HEK293 (cell line): ENCODE data around the gene MAS1.

Source experiments
- GLIS2 ChIP-seq: fragments of 450-650 bp; formaldehyde crosslinking; IDR thresholded peaks from 2 replicates; pipeline ENCODE4 v1.5.1; 2016; ENCODE audit warnings: missing biosample characterization, missing genetic modification characterization
- REPIN1 ChIP-seq: fragments of 450-650 bp; formaldehyde crosslinking; IDR thresholded peaks from 2 replicates; pipeline ENCODE4 v1.5.1; 2017; ENCODE audit warnings: missing biosample characterization, missing genetic modification characterization, low read depth
- TCF7L2 ChIP-seq: IDR thresholded peaks from 2 replicates; pipeline ENCODE4 v1.6.1; 2011; ENCODE audit warnings: low read depth, mild to moderate bottlenecking, inconsistent platforms, low read length, moderate library complexity, borderline replicate concordance
- ZBTB7A ChIP-seq: fragments of 450-650 bp; formaldehyde crosslinking; IDR thresholded peaks from 2 replicates; pipeline ENCODE4 v1.5.1; 2016; ENCODE audit warnings: low read depth, missing biosample characterization, missing genetic modification characterization
- ZNF548 ChIP-seq: fragments of 450-650 bp; formaldehyde crosslinking; IDR thresholded peaks from 2 replicates; pipeline ENCODE4 v1.5.1; 2016; ENCODE audit warnings: missing biosample characterization, missing genetic modification characterization
- ZNF701 ChIP-seq: fragments of 450-650 bp; formaldehyde crosslinking; IDR thresholded peaks from 2 replicates; pipeline ENCODE4 v1.5.1; 2016; ENCODE audit warnings: missing biosample characterization, missing genetic modification characterization
- TF ChIP-seq, protein P1 (sequence below): fragments of 450-650 bp; formaldehyde crosslinking; IDR thresholded peaks from 2 replicates; pipeline ENCODE4 v1.5.1; 2016; ENCODE audit warnings: missing biosample characterization, missing genetic modification characterization
- TF ChIP-seq, protein P2 (sequence below): fragments of 450-650 bp; formaldehyde crosslinking; IDR thresholded peaks from 2 replicates; pipeline ENCODE4 v1.5.1; 2016; ENCODE audit warnings: missing biosample characterization, missing genetic modification characterization
- TF ChIP-seq, protein P3 (sequence below): fragments of 450-650 bp; formaldehyde crosslinking; IDR thresholded peaks from 2 replicates; pipeline ENCODE4 v1.5.1; 2016; ENCODE audit warnings: missing biosample characterization, missing genetic modification characterization
- TF ChIP-seq, protein P4 (sequence below): fragments of 450-650 bp; formaldehyde crosslinking; IDR thresholded peaks from 2 replicates; pipeline ENCODE4 v1.5.1; 2016; ENCODE audit warnings: missing biosample characterization, missing genetic modification characterization

DNA sequence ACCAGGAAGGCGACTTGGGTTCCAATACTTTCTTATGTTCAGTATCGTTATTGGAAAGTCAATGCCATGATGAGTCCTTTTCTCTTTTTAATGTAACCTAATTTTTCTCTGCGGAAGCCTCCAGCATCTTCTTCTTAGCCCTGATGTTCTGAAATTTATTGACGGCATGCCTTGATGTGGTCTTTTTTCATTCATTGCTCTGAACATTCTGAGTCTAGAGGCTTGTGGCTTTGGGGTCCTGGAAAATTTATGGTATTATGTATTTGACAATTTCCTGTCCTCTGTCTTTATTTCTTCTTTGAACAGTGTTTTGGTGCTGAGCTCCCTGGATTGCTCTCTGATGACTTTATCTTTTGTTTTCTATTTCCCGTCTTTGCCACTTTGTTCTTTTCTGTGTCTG is 28.7 kb upstream of the MAS1 start:
- no peak for TF ChIP-seq GLIS2 (tag by site-specific recombination)
- no peak for TF ChIP-seq ZBTB7A
- TF ChIP-seq, protein P1, sequence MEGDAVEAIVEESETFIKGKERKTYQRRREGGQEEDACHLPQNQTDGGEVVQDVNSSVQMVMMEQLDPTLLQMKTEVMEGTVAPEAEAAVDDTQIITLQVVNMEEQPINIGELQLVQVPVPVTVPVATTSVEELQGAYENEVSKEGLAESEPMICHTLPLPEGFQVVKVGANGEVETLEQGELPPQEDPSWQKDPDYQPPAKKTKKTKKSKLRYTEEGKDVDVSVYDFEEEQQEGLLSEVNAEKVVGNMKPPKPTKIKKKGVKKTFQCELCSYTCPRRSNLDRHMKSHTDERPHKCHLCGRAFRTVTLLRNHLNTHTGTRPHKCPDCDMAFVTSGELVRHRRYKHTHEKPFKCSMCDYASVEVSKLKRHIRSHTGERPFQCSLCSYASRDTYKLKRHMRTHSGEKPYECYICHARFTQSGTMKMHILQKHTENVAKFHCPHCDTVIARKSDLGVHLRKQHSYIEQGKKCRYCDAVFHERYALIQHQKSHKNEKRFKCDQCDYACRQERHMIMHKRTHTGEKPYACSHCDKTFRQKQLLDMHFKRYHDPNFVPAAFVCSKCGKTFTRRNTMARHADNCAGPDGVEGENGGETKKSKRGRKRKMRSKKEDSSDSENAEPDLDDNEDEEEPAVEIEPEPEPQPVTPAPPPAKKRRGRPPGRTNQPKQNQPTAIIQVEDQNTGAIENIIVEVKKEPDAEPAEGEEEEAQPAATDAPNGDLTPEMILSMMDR (tag by site-specific recombination): no peak
- TF ChIP-seq ZNF548 (tag by site-specific recombination): no peak
- TF ChIP-seq, protein P2, sequence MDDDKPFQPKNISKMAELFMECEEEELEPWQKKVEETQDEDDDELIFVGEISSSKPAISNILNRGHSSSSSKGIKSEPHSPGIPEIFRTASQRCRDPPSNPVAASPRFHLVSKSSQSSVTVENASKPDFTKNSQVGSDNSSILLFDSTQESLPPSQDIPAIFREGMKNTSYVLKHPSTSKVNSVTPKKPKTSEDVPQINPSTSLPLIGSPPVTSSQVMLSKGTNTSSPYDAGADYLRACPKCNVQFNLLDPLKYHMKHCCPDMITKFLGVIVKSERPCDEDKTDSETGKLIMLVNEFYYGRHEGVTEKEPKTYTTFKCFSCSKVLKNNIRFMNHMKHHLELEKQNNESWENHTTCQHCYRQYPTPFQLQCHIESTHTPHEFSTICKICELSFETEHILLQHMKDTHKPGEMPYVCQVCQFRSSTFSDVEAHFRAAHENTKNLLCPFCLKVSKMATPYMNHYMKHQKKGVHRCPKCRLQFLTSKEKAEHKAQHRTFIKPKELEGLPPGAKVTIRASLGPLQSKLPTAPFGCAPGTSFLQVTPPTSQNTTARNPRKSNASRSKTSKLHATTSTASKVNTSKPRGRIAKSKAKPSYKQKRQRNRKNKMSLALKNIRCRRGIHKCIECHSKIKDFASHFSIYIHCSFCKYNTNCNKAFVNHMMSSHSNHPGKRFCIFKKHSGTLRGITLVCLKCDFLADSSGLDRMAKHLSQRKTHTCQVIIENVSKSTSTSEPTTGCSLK (tag by site-specific recombination): no peak
- TF ChIP-seq, protein P3, sequence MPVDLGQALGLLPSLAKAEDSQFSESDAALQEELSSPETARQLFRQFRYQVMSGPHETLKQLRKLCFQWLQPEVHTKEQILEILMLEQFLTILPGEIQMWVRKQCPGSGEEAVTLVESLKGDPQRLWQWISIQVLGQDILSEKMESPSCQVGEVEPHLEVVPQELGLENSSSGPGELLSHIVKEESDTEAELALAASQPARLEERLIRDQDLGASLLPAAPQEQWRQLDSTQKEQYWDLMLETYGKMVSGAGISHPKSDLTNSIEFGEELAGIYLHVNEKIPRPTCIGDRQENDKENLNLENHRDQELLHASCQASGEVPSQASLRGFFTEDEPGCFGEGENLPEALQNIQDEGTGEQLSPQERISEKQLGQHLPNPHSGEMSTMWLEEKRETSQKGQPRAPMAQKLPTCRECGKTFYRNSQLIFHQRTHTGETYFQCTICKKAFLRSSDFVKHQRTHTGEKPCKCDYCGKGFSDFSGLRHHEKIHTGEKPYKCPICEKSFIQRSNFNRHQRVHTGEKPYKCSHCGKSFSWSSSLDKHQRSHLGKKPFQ (tag by site-specific recombination): no peak
- no peak for TF ChIP-seq REPIN1 (tag by site-specific recombination)
- no peak for TF ChIP-seq TCF7L2
- no peak for TF ChIP-seq ZNF701 (tag by site-specific recombination)
- TF ChIP-seq, protein P4, sequence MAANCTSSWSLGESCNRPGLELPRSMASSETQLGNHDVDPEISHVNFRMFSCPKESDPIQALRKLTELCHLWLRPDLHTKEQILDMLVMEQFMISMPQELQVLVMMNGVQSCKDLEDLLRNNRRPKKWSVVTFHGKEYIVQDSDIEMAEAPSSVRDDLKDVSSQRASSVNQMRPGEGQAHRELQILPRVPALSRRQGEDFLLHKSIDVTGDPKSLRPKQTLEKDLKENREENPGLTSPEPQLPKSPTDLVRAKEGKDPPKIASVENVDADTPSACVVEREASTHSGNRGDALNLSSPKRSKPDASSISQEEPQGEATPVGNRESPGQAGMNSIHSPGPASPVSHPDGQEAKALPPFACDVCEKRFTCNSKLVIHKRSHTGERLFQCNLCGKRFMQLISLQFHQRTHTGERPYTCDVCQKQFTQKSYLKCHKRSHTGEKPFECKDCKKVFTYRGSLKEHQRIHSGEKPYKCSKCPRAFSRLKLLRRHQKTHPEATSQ: no peak
